Endothelial cell of umbilical vein (primary cell): ENCODE data around the gene KSR1.

Source experiments
- CTCF ChIP-seq, 2 donors: IDR thresholded peaks; 1 replicate in 1 of 2; 2 replicates in 1 of 2; pipeline ENCODE4 v1.5.1; 2011; ENCODE audit warnings: low read length in 2 of 2, mild to moderate bottlenecking in 2 of 2, moderate library complexity in 2 of 2, control low read depth in 1 of 2, inconsistent platforms in 1 of 2, low read depth in 1 of 2; ENCODE audit not compliant: insufficient read depth in 1 of 2; ENCODE audit errors: extremely low read depth in 1 of 2
- EZH2 ChIP-seq: IDR thresholded peaks from 2 replicates; pipeline ENCODE4 v1.6.1; 2012; ENCODE audit warnings: borderline replicate concordance, low read depth, mild to moderate bottlenecking, moderate library complexity, low read length, inconsistent platforms; ENCODE audit not compliant: severe bottlenecking
- FOS ChIP-seq: IDR thresholded peaks from 2 replicates; pipeline ENCODE4 v1.6.1; 2011; ENCODE audit warnings: mild to moderate bottlenecking, low read length, moderate library complexity, borderline replicate concordance; ENCODE audit not compliant: insufficient read depth
- GATA2 ChIP-seq: IDR thresholded peaks from 2 replicates; pipeline ENCODE4 v1.7.0; 2011; ENCODE audit warnings: low read depth, mild to moderate bottlenecking, moderate library complexity, mixed read lengths, low read length; ENCODE audit not compliant: insufficient read length, insufficient read depth
- JUN ChIP-seq: IDR thresholded peaks from 2 replicates; pipeline ENCODE4 v1.6.1; 2011; ENCODE audit warnings: borderline replicate concordance, low read depth; ENCODE audit not compliant: insufficient read length, insufficient read depth
- MAX ChIP-seq: IDR thresholded peaks from 2 replicates; pipeline ENCODE4 v1.6.1; 2011; ENCODE audit not compliant: insufficient read depth, insufficient read length
- MYC ChIP-seq: IDR thresholded peaks from one replicate; pipeline ENCODE4 v1.6.1; 2011; ENCODE audit warnings: mild to moderate bottlenecking, low read depth, low read length
- POLR2A ChIP-seq: IDR thresholded peaks from 2 replicates; pipeline ENCODE4 v1.6.1; 2012; ENCODE audit warnings: low read depth, mild to moderate bottlenecking, control low read depth, low read length
- POLR2AphosphoS5 ChIP-seq: IDR thresholded peaks from 2 replicates; pipeline ENCODE4 v1.6.1; 2012; ENCODE audit warnings: low read depth, mild to moderate bottlenecking, control low read depth, low read length, moderate library complexity; ENCODE audit not compliant: insufficient read depth

GRCh38 chr17:27519550-27519949 is 63.3 kb downstream of the KSR1 start:
- no peak for TF ChIP-seq FOS
- TF ChIP-seq POLR2A, result no peak
- TF ChIP-seq CTCF (IDR thresholded peaks at IDR 0.05; ENCODE audit: extremely low read depth in 1 of 2, insufficient read depth in 1 of 2, low read depth in 1 of 2, low read length in 2 of 2), result no peak
- no peak for TF ChIP-seq MAX
- TF ChIP-seq MYC, result no peak
- no peak for TF ChIP-seq POLR2AphosphoS5
- no peak for TF ChIP-seq GATA2
- no peak for TF ChIP-seq EZH2
- no peak for TF ChIP-seq JUN
